A172 (cell line): Measurements from ENCODE around the gene ATP11C. TPM values are rescaled to one million over a fixed set of nuclear protein-coding genes. Genes with fewer than 3 reads are reported as not detected.
"Not testable (repeated sequence)": the region's sequence is repeated elsewhere in the genome, so short reads cannot be mapped to it uniquely, and the experiment has no call there.

Source experiments
- DNase-seq: peaks from one replicate; pipeline ENCODE4 v3.0.0-alpha.2; 2015; ENCODE audit warnings: low spot score
- total RNA-seq: library from RNA; depleted of rRNA; stranded (reverse); fragments of >200 nt; shearing (Covaris generic); gene quantifications from 2 replicates; pipeline ENCODE4 v1.2.3, GENCODE V29; 2014; rRNA removed

ATP11C gene
- total RNA-seq, 1 experiment from 2014 or later: 36.5 TPM

- no peak for DNase-seq
Measured at GRCh38 chrX:139724626-139725025, 208.2 kb downstream of the ATP11C start.

GRCh38 chrX:139720979-139721378 is 211.9 kb downstream of the ATP11C start:
- DNase-seq: no peak

DNA sequence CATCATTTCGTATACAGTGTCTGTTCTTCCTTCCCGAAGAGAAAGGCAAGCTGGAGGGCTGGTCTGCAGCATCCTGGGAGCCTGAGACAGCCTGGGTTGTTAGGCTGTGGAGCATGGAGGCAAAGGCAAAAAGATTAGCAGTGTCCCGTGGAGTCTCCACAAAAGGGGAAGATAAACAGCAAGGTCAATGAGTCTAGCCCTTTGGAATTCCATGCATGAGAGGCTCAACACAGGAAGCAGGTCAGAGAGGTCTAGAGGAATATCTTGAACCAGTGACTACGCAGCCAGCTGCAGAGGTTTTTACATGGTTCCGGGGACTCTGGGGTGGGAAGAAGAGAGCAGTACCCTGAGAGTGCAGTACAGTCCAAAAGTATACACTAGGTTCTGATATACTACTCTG is 212.7 kb downstream of the ATP11C start:
- DNase-seq: peak; percentile 52

DNA sequence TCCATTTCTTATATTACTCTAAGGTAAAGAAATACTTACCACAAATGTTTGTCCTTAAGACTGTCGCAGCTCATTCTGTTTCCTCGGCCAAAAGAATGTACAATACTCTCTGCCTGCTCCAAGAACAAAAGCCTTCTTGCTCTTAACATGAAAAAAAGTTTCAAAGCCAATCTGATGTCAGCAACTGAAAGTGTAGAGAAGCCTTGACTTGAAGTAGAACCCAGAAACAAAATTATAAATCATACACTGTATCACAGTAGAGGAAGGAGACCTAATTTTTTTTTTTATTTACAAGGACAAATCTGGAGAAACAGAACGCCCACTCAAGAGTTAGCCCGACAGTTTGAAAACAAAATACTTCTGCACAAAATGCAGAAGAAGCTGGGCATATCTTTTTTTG is 224.8 kb downstream of the ATP11C start, which contains the start of gene MCF2:
MCF2 (minus strand) TSS at position 101 of the 400 bp plus-strand sequence. CDS start 56,423 bp downstream, outside the sequence.
- no peak for DNase-seq

DNA sequence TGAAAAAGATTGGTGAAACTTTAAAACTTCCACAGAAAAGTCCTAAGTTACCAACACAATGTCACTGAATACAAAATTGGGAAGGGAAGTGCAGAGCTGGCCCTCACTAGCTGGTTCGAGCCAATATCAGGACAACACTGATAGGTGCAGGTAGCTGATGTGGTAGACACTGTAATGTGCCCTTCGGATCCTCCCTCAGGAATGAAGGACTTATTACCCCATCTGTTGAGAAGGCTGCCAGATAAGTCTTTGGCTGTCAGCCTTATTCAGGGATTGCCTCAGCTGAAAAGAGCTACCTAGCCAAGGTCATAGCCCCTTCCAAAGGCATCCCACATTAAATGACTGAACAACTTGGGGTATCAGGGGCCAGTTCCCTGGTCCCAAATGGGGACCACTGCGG is 230.2 kb downstream of the ATP11C start:
- no peak for DNase-seq

- no peak for DNase-seq
Measured at GRCh38 chrX:139692908-139693307, 239.9 kb downstream of the ATP11C start.

DNA sequence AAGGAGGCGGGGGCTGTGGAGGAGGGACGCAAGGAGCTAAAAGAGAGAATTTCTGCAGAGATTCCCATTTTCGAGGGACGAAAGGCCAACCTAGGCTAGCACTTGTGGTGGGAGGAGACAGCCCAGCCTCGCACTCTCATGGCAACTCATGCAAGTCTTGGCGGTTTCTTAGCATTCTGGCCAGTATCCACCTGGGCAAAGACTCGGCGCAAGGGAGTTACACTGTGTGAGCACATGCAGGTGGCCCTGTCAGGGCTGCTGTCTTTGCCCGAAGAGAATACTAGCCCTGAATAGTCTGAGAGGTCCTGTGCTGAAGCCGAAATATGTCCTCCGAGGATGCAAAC is 240.4 kb downstream of the ATP11C start:
- no peak for DNase-seq

- DNase-seq: no peak
Measured at GRCh38 chrX:139691843-139692505, 240.9 kb downstream of the ATP11C start.

DNA sequence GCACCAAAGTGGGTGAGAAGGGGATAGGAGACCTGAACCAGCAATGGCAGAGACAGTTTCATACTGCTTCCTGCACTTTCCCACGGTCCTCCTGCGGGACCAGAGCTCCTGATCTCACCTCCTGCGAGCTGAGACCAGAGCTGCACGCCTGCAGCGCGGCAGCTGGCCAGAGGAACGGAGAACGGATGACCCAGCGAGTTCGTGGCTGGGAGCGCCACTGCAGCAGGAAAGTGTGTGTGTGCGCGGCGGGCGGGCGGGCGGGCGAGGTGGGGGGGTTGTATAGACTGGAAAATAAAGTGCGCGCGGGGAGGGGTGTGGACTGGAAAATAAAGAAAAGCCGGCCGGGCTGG is 241.4 kb downstream of the ATP11C start:
- DNase-seq: no peak

DNA sequence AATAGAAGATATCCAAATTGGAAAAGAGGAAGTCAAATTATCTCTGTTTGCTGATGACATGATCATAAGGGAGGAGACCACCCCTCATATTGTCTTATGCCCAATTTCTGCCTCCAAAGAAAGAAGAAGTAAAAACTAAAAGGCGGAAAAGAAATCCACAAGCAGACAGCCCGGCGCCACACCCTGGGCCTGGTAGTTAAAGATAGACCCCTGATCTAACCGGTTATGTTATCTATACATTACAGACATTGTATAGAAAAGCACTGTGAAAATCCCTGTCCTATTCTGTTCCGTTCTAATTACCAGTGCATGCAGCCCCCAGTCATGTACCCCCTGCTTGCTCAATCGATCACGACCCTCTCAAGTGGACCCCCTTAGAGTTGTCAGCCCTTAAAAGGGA is 247.7 kb downstream of the ATP11C start:
- DNase-seq: not testable (repeated sequence)

GRCh38 chrX:139680356-139680755 is 252.5 kb downstream of the ATP11C start:
- DNase-seq: no peak

Other genes with a start within 250 kb of the ATP11C start
- not detected in 2 replicates for gene MCF2, start 224.9 kb downstream of the ATP11C start, total RNA-seq
- gene CXorf66, start 32.5 kb upstream of the ATP11C start, total RNA-seq: not detected in 2 replicates